ENCODE data around the gene DUOX2.
A peak's percentile ranks its signal among the peaks of the same experiment; 100 is the strongest.
"Not testable (repeated sequence)": the region's sequence is repeated elsewhere in the genome, so short reads cannot be mapped to it uniquely, and the experiment has no call there.

The DUOX2 gene

GRCh38 chr15:45138814-45139765 lies 25.1 kb upstream of the DUOX2 start:
- no peak for DNase-seq

- no peak for DNase-seq
Measured at GRCh38 chr15:45137703-45138102, 23.7 kb upstream of the DUOX2 start.

- DNase-seq = no peak
Measured at GRCh38 chr15:45136378-45136764, 22.4 kb upstream of the DUOX2 start.

GRCh38 chr15:45135705-45136377 lies 21.9 kb upstream of the DUOX2 start:
- not testable (repeated sequence) for DNase-seq

GRCh38 chr15:45134682-45135604 lies 21.0 kb upstream of the DUOX2 start:
- peak; percentile 12 for DNase-seq

- no peak for DNase-seq
Measured at GRCh38 chr15:45134046-45134445, 20.1 kb upstream of the DUOX2 start.

GRCh38 chr15:45133561-45133920 lies 19.6 kb upstream of the DUOX2 start:
- DNase-seq = no peak

GRCh38 chr15:45132844-45133560 lies 19.0 kb upstream of the DUOX2 start:
- DNase-seq = no peak

GRCh38 chr15:45131510-45131909 lies 17.5 kb upstream of the DUOX2 start:
- DNase-seq = no peak

GRCh38 chr15:45130291-45131000 lies 16.5 kb upstream of the DUOX2 start:
- no peak for DNase-seq

- DNase-seq = no peak
Measured at GRCh38 chr15:45129651-45130129, 15.7 kb upstream of the DUOX2 start, which contains the start of the genes DUOX1 and DUOXA1. Gene DUOX1, plus strand, starts transcription at chr15:45129994. Its CDS starts 1,973 bp downstream, at chr15:45131967. Gene DUOXA1, minus strand, starts transcription at chr15:45129879. Its CDS starts 6,865 bp downstream, at chr15:45123014.

GRCh38 chr15:45128971-45129639 lies 15.1 kb upstream of the DUOX2 start:
- DNase-seq = no peak

GRCh38 chr15:45126535-45127158 lies 12.7 kb upstream of the DUOX2 start:
- DNase-seq = peak; percentile 48

GRCh38 chr15:45123397-45123796 lies 9.4 kb upstream of the DUOX2 start:
- DNase-seq = no peak

GRCh38 chr15:45122719-45123118 lies 8.7 kb upstream of the DUOX2 start:
- DNase-seq = no peak

- DNase-seq = peak; percentile 87
Measured at GRCh38 chr15:45121706-45122417, 7.9 kb upstream of the DUOX2 start.

- no peak for DNase-seq
Measured at GRCh38 chr15:45121020-45121419, 7.0 kb upstream of the DUOX2 start.

- DNase-seq = no peak
Measured at GRCh38 chr15:45120081-45120972, 6.4 kb upstream of the DUOX2 start.

Data from inflammatory macrophage treated with lipopolysaccharide for 4 hours (primary cell).